CD14-positive monocyte (primary cell): ENCODE measurements around the gene TIAM2. TPM values are rescaled to one million over a fixed set of nuclear protein-coding genes. Genes with fewer than 3 reads are reported as not detected.

ENCODE experiments used
- DNase-seq, 3 donors: peaks; one replicate each; pipeline ENCODE4 v3.0.0-alpha.2; 2011 to 2022
- H2AFZ ChIP-seq: 2 replicates; pipeline ENCODE4 v1.6.0; 2012; ENCODE audit warnings: mild to moderate bottlenecking, low read depth, low read length, inconsistent platforms; ENCODE audit not compliant: insufficient read depth, poor library complexity, severe bottlenecking
- H3K27ac ChIP-seq, 2 donors: 1 replicate in 1 of 2; 2 replicates in 1 of 2; pipeline ENCODE4 v1.5.1; 2012 to 2013; ENCODE audit warnings: low read length in 2 of 2, control low read depth in 1 of 2, inconsistent platforms in 1 of 2, low read depth in 1 of 2, mild to moderate bottlenecking in 1 of 2
- H3K27me3 ChIP-seq, 2 donors: one replicate each; pipeline versions ENCODE4 v1.6.0 to v1.6.1; 2011 to 2013; ENCODE audit warnings: low read length in 2 of 2; ENCODE audit not compliant: control insufficient read depth in 2 of 2, insufficient read depth in 2 of 2
- H3K36me3 ChIP-seq, 2 donors: replicated peaks in 1 of 2; 1 replicate in 1 of 2; 2 replicates in 1 of 2; pipeline versions ENCODE4 v1.5.1 to v1.6.1; 2012 to 2013; ENCODE audit warnings: low read length in 2 of 2, control low read depth in 1 of 2, inconsistent platforms in 1 of 2, mild to moderate bottlenecking in 1 of 2; ENCODE audit not compliant: insufficient read depth in 2 of 2, control insufficient read depth in 1 of 2
- H3K4me1 ChIP-seq, 2 donors: 1 replicate in 1 of 2; 2 replicates in 1 of 2; pipeline versions ENCODE4 v1.5.1 to v1.6.1; 2012 to 2013; ENCODE audit warnings: low read length in 2 of 2, control low read depth in 1 of 2, inconsistent platforms in 1 of 2, mild to moderate bottlenecking in 1 of 2, moderate library complexity in 1 of 2; ENCODE audit not compliant: insufficient read depth in 2 of 2, control insufficient read depth in 1 of 2
- H3K4me2 ChIP-seq: replicated peaks from 2 replicates; pipeline ENCODE3; 2012; ENCODE audit warnings: low read length, moderate library complexity, mild to moderate bottlenecking; ENCODE audit not compliant: poor library complexity, severe bottlenecking; ENCODE audit errors: extremely low read depth
- H3K4me3 ChIP-seq, 3 experiments: fragments of 200-600 bp in 1 of 3; sonication (generic) in 1 of 3; replicated peaks in 1 of 3; 1 replicate in 2 of 3; 2 replicates in 1 of 3; pipeline ENCODE4 v1.5.1; 2011 to 2013; ENCODE audit warnings: low read length in 3 of 3, mild to moderate bottlenecking in 3 of 3, control low read depth in 2 of 3, low read depth in 2 of 3, inconsistent platforms in 1 of 3, moderate library complexity in 1 of 3
- H3K79me2 ChIP-seq: 2 replicates; pipeline ENCODE4 v1.6.0; 2012; ENCODE audit warnings: mild to moderate bottlenecking, control low read depth, inconsistent platforms, low read length, moderate library complexity; ENCODE audit not compliant: insufficient read depth
- H3K9ac ChIP-seq: 2 replicates; pipeline ENCODE4 v1.6.0; 2017; ENCODE audit warnings: low read length, mild to moderate bottlenecking; ENCODE audit not compliant: insufficient read depth, poor library complexity, severe bottlenecking
- H3K9me3 ChIP-seq, 2 donors: replicated peaks in 1 of 2; 1 replicate in 1 of 2; 2 replicates in 1 of 2; pipeline versions ENCODE4 v1.5.1 to v1.6.1; 2012 to 2013; ENCODE audit warnings: low read length in 2 of 2, control low read depth in 1 of 2; ENCODE audit not compliant: control insufficient read depth in 1 of 2, insufficient read depth in 1 of 2
- H4K20me1 ChIP-seq: 2 replicates; pipeline ENCODE4 v1.6.0; 2012; ENCODE audit warnings: mild to moderate bottlenecking, low read length, control low read depth, moderate library complexity; ENCODE audit not compliant: insufficient read depth
- H3K27ac Mint-ChIP-seq, 7 donors: one replicate each; pipeline ENCODE4 v1.8.0; 2020; ENCODE audit warnings: mild to moderate bottlenecking in 7 of 7, mixed read lengths in 7 of 7, moderate library complexity in 6 of 7, inconsistent platforms in 2 of 7
- H3K27me3 Mint-ChIP-seq, 3 donors: one replicate each; pipeline ENCODE4 v1.8.0; 2021 to 2022; ENCODE audit warnings: low read depth in 3 of 3, mild to moderate bottlenecking in 3 of 3, mixed read lengths in 3 of 3, moderate library complexity in 3 of 3, inconsistent platforms in 1 of 3
- H3K36me3 Mint-ChIP-seq, 2 donors: one replicate each; pipeline ENCODE4 v1.8.0; 2020; ENCODE audit warnings: mixed read lengths in 2 of 2, inconsistent platforms in 1 of 2, mild to moderate bottlenecking in 1 of 2
- H3K4me1 Mint-ChIP-seq: one replicate; pipeline ENCODE4 v1.8.0; 2020; ENCODE audit warnings: mild to moderate bottlenecking, mixed read lengths
- H3K4me3 Mint-ChIP-seq, 2 donors: one replicate each; pipeline ENCODE4 v1.8.0; 2020; ENCODE audit warnings: mild to moderate bottlenecking in 2 of 2, mixed read lengths in 2 of 2, moderate library complexity in 1 of 2
- H3K9me3 Mint-ChIP-seq, 7 donors: one replicate each; pipeline ENCODE4 v1.8.0; 2020 to 2022; ENCODE audit warnings: mixed read lengths in 7 of 7, mild to moderate bottlenecking in 6 of 7, moderate library complexity in 6 of 7, inconsistent platforms in 2 of 7
- WGBS: methylation state at CpG from one replicate; pipeline ENCODE4 v1.1.5; 2013; ENCODE audit warnings: missing lambda C conversion rate; ENCODE audit not compliant: insufficient coverage; 5-methylcytosine and 5-hydroxymethylcytosine counted together
- intact Hi-C, 2 donors: fragments of 100-400 bp; cut with micrococcal nuclease; formaldehyde crosslinking; loops; one replicate each; pipeline versions ENCODE4 v1.15.0 to v1.15.1; 2023
- polyA plus RNA-seq, 3 donors: library from polyadenylated mRNA; depleted of rRNA in 1 of 3; unstranded in 2 of 3; stranded (reverse) in 1 of 3; fragments of 300-500 nt in 2 of 3; fragments of >200 nt in 1 of 3; fragmentation: Illumina TruSeq in 2 of 3; gene quantifications; 1 replicate in 2 of 3; 2 replicates in 1 of 3; pipeline ENCODE4 v1.2.3, GENCODE V29; 2012 to 2021
- TF ChIP-seq, protein P1 (sequence below): fragments of 200-600 bp; IDR thresholded peaks from one replicate; pipeline ENCODE4 v1.8.0; 2022; ENCODE audit warnings: antibody characterized with exemption, mild to moderate bottlenecking

Gene TIAM2
- polyA plus RNA-seq, 3 donors: 0.25 to 4.2 (median 0.67) TPM

DNA sequence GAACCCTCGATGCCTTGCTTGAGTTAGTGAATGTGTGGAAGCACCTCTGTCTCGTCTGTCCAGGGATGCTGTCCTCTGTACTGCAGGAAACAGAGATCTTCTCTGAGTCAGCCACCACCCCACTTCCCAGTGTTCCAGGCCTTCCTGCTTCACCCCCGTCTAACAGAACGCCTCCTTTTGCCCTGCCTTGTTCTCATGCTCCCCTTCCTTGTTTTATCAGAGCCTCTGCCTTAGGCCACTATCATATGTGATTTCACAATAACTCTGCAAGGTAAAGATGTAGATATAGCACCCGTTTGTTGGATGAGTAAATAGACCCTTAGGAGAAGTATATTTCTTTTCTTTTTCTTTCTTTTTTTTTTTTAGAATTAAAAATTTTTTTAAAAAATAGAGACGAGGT lies 162.0 kb downstream of the TIAM2 start:
- TF ChIP-seq, protein P1, sequence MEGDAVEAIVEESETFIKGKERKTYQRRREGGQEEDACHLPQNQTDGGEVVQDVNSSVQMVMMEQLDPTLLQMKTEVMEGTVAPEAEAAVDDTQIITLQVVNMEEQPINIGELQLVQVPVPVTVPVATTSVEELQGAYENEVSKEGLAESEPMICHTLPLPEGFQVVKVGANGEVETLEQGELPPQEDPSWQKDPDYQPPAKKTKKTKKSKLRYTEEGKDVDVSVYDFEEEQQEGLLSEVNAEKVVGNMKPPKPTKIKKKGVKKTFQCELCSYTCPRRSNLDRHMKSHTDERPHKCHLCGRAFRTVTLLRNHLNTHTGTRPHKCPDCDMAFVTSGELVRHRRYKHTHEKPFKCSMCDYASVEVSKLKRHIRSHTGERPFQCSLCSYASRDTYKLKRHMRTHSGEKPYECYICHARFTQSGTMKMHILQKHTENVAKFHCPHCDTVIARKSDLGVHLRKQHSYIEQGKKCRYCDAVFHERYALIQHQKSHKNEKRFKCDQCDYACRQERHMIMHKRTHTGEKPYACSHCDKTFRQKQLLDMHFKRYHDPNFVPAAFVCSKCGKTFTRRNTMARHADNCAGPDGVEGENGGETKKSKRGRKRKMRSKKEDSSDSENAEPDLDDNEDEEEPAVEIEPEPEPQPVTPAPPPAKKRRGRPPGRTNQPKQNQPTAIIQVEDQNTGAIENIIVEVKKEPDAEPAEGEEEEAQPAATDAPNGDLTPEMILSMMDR: no peak
- DNase-seq: no peak
- intact Hi-C loops: no loop called here
- H3K36me3 ChIP-seq: no peaks in the 10 kb centered on the region
- no peaks in the 10 kb centered on the region for H4K20me1 ChIP-seq
- peaks cover 0 to 2% (median 0%) of the 10 kb centered on the region in 7 donors for H3K9me3 Mint-ChIP-seq
- 89% methylated on average over 3 of the region's 6 CpGs for WGBS
- no peak overlapping the region for H3K4me3 ChIP-seq
- peaks cover 0 to 2% (median 0%) of the 10 kb centered on the region in 3 donors for H3K27me3 Mint-ChIP-seq
- no peaks in the 10 kb centered on the region for H3K9me3 ChIP-seq
- H3K27ac ChIP-seq: no peak overlapping the region
- H3K4me2 ChIP-seq: no peak overlapping the region
- no peaks in the 10 kb centered on the region for H3K27me3 ChIP-seq
- no peak overlapping the region for H3K9ac ChIP-seq
- no peaks in the 10 kb centered on the region for H3K79me2 ChIP-seq
- H3K4me1 ChIP-seq: peaks cover 2 to 9% of the 10 kb centered on the region in 2 donors
- no peak overlapping the region for H2AFZ ChIP-seq
- H3K27ac Mint-ChIP-seq: no peak overlapping the region
- H3K36me3 Mint-ChIP-seq: no peaks in the 10 kb centered on the region
- peaks cover 12% of the 10 kb centered on the region for H3K4me1 Mint-ChIP-seq
- H3K4me3 Mint-ChIP-seq: no peak overlapping the region

DNA sequence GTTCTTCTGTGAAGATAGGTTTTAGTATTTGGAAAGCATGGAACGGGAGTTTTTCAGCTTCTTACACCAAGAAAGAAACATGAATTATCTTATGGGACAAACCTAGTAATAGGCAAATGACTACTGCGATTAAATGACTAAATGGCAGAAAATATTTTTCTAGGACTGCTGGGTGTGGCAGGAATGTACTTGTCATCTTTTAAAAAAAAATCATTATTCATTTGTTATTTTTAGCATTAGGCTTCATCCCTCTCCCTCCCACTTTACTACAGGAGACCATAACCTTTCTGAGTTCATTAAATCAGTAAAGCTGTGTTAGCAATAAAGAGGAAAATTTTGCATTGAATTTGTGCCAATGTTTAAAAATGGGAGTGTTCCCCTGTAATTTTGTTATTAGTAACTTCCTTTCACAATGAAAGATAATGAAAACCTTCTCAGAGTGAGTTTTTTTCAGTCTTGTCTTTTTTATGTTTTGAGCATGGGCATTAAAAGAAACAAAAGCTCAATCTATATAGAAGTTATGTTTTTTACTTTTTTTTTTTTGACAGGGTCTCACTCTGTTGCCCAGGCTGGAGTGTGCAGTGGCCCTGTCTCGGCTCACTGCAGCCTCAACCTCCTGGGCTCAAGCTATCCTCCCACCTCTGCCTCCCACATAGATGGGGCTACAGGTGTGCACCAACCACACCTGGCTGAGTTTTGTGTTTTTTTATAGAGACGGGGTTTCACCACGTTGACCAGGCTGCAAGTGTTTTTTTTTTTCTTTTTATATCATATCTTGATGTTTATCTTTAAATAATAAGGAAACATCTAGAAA lies 163.1 kb downstream of the TIAM2 start:
- Mint-ChIP-seq H3K36me3 (no peaks in the 10 kb centered on the region), H3K27me3 (peaks cover 0 to 2% (median 0%) of the 10 kb centered on the region in 3 donors), H3K4me3 (no peak overlapping the region), H3K4me1 (peaks cover 12% of the 10 kb centered on the region), H3K9me3 (peaks cover 0 to 2% (median 0%) of the 10 kb centered on the region in 7 donors), H3K27ac (no peak overlapping the region)
- H3K27me3 ChIP-seq: no peaks in the 10 kb centered on the region
- no peaks in the 10 kb centered on the region for H3K36me3 ChIP-seq
- intact Hi-C loops: no loop called here
- H3K4me1 ChIP-seq: peaks cover 2 to 9% of the 10 kb centered on the region in 2 donors
- H3K9me3 ChIP-seq: no peaks in the 10 kb centered on the region
- H4K20me1 ChIP-seq: no peaks in the 10 kb centered on the region
- H3K79me2 ChIP-seq: no peaks in the 10 kb centered on the region
- no peak overlapping the region for H3K9ac ChIP-seq
- no peak overlapping the region for H3K4me3 ChIP-seq
- H2AFZ ChIP-seq: no peak overlapping the region
- no peak overlapping the region for H3K27ac ChIP-seq
- no CpG with 5 or more reads among the region's 5 CpGs for WGBS
- DNase-seq: no peak
- no peak overlapping the region for H3K4me2 ChIP-seq
- TF ChIP-seq, protein P1: no peak
